Fibroblast of skin of right biceps (primary cell): ENCODE measurements around the gene VPS54.
"Not testable (repeated sequence)": the region's sequence is repeated elsewhere in the genome, so short reads cannot be mapped to it uniquely, and the experiment has no call there.

Source experiments
- DNase-seq: peaks from one replicate; pipeline ENCODE4 v3.0.0-alpha.2; 2013

The VPS54 gene

DNA sequence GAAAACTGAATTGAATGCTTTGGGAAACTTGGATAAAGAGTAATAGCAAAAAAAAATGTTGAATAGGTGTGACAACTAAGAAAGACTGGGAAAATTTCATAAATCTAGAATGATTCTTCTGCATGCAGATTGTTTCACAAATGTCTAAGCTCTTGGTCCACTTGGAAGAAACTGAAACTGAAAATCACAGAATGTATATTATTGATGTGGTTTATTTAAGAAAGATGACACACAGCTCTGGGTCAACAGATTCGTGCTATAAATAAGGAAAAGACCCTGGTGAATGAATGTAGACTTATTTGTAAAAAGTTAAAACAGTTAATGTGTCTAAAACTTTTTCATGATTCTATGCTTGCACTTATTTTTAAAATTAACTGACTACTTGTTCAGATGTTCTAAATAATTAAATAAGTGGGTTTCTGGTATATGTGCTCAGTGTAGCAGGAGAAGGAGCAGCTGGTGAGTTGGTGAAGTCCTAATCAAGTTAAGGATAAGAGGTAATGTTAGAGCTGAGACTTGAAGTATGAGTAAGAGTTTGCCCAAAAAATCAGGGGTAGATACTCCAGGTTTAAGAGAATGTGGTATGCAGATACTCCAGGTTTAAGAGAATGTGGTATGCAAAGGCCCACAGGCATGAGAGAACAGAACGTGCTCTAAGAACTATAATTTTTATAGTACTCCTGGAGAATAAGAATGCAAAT lies 153.1 kb downstream of the VPS54 start:
- no peak for DNase-seq

- DNase-seq, result peak; percentile 26
Measured at GRCh38 chr2:63865159-63865799, 153.9 kb downstream of the VPS54 start.

DNA sequence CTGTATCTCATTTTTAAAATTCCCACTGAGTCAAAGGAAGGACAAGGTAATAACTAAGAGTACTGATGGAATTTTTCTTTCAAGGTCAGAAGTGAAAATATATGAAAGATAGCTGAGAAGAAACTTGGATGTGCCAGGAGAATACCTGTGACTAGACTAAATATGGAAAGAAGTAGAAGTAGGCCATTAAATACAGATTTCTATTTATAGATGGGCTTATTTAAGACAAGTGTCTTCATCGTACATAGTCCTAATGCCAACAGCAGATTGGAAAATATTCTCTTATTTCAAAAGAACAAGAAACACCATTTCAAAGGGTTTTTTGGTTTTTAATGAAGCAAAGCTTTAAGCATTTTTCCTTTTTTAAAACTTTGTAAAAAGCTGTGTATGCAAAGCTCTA lies 155.5 kb downstream of the VPS54 start:
- no peak for DNase-seq

GRCh38 chr2:63862806-63863205 lies 156.4 kb downstream of the VPS54 start:
- no peak for DNase-seq

- DNase-seq, result peak; percentile 70
Measured at GRCh38 chr2:63861220-63861822, 157.9 kb downstream of the VPS54 start.

- no peak for DNase-seq
Measured at GRCh38 chr2:63858291-63858690, 160.9 kb downstream of the VPS54 start.

GRCh38 chr2:63856303-63856603 lies 163.0 kb downstream of the VPS54 start:
- no peak for DNase-seq

- no peak for DNase-seq
Measured at GRCh38 chr2:63855418-63856302, 163.6 kb downstream of the VPS54 start.

DNA sequence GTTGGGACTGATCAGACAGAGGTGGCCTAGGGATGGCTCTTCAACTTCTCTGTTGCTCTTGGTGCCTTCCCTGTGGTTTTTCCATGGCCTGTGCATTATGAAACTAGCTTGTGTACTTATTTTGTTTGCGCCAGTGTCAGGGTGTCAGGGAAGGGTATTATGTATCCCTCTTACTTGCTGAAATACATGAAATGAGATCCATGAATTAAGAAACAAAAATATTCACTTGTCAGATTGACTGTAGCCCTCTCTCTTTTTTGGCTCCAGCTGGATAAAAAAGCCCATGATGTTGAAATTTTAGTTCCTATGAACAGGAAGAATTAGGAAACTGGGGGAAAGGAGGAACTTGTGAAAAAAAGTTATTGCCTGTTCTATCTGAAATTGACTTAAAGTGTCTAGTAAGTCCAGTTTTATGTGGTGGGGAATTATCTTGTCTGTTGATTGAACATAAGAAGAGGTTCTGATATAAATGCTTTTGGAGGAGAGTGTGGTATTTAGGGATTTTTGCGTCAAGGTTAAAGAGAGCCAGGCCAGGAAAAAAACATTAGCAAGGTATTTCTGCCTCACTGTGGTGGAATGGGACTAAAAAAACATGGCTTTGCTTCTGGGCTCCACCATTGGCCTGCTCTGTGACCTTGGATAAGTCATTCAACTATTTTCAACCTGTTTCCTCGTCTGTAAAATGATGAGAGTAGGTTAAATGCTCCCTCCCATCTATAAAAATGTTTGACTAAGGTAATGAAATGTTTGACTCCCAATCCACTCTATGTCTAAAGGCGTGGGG lies 165.5 kb downstream of the VPS54 start:
- DNase-seq, result no peak

GRCh38 chr2:63851691-63852311 lies 167.4 kb downstream of the VPS54 start:
- DNase-seq, result no peak

- DNase-seq, result no peak
Measured at GRCh38 chr2:63850649-63851048, 168.6 kb downstream of the VPS54 start.

GRCh38 chr2:63850204-63850571 lies 169.0 kb downstream of the VPS54 start:
- no peak for DNase-seq

DNA sequence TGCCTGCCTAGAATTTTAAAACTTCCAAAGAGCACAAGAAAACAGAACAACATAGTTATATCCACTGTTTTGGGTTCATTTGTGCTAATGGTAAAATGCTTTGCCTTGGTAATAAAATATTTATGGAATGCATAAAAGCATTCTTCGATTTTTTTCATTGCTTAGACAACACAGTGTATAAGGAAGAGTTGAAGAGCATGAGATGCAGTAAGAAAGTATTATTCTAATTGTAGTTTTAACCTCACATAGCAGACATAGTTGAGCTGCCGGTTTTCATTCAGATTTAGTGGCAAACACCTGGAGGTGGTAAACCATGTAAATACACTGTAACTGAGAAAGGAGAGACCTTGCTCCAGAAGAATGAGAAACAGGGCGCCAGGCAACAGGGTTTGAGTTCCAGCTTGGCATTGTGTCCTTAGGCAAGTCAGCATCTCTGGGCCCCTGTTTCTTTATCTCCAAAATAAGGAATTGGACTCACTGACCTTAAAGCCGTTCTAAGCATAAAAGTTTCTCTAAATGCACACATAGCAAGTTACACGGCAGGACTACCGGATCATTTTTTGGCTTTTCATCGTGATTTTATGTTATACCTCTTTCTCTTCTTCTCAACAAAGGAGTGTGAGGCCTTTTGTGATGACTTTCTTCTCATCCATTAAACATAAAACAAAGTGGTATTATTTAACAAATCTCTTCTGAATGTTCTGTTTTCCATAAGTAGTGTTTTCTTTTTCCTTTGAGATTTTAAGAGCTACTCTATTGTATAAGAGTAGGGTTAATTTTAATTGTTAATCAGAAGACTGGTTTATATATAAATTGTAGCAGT lies 169.6 kb downstream of the VPS54 start:
- DNase-seq, result peak; percentile 67

- DNase-seq, result not testable (repeated sequence)
Measured at GRCh38 chr2:63847571-63847970, 171.7 kb downstream of the VPS54 start.

DNA sequence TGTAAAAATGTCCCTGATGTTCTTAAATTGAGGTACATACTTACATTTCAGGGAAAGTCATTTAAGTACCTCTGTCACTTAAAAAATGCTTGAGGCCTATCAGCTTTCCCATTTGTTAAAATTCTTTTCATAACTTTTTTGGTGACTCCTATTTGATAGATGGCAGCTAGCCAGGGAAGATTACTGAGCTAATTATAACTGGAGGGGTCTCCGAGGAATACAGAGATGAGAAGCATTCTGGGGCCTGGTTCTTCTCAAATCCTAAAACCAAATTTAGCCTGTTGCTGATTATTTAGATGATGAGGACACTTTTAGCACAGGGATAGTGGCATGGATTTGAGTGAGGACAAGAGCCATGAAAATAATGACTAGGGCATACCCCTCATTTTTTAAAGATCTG lies 172.7 kb downstream of the VPS54 start:
- peak; percentile 66 for DNase-seq

DNA sequence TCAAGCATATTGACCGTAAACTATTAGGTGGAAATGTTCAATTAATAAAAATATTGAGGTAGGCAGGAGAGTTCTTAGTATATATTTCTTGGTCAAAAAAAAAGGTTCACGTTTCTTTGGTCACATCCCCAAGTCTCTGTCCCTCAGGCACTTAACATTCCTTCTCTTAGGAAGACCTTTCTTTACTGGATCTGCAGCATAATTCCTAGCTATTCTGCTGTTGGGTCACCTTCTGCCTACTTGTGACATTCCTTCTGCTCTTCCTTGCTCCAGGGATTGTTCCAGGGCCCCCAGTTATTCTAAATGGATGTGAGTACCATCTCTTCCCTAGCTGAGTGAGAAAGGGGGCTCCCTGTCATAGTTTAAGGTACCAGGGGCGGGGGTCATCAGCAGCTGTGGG lies 173.4 kb downstream of the VPS54 start:
- DNase-seq, result no peak

DNA sequence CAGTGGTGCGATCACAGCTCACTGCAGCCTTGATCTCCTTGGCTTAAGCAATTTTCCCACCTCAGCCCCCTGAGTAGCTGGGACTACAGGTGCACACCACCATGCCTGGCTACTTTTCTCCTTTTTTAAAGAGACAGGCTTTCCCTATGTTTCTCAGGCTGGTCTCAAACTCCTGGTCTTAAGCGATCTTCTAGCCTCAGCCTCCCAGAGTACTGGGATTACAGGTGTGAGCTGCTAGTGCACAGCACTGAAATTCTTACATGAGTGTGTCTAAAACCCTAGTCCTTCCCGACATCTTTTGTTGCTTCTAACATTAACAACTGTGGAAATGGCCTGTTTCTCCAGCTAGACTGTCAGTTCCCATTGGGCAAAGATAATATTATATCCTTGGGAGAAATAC lies 174.6 kb downstream of the VPS54 start:
- DNase-seq, result no peak

DNA sequence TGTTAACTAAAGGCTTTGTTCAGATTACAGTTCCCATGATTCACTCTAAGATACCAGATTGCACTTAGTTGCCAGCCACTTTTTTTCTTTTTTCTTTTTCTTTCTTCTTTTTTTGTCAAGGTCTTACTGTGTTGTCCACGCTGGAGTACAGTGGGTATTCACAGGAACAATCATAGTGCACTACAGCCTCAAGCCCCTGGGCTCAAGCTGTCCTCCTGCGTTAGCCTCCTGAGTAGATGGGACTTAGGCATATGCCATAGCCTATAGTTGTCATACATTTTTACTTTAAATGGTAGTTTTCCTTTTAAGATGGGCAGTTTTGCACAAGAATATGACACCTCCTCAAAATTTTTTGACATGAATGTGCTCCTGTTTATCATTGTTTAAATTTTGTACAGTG lies 175.4 kb downstream of the VPS54 start:
- no peak for DNase-seq

- DNase-seq, result no peak
Measured at GRCh38 chr2:63843093-63843492, 176.1 kb downstream of the VPS54 start.

GRCh38 chr2:63842149-63843061 lies 176.8 kb downstream of the VPS54 start:
- peak; percentile 68 for DNase-seq
